GM19455 (cell line): ENCODE data around the gene DIDO1.
A peak's percentile ranks its signal among the peaks of the same experiment; 100 is the strongest.

Experiments used
- ATAC-seq: cut with Tn5 transposase; IDR thresholded peaks from one replicate; pipeline ENCODE4 v1.9.1; 2021; ENCODE audit not compliant: unreplicated experiment

Gene DIDO1

DNA sequence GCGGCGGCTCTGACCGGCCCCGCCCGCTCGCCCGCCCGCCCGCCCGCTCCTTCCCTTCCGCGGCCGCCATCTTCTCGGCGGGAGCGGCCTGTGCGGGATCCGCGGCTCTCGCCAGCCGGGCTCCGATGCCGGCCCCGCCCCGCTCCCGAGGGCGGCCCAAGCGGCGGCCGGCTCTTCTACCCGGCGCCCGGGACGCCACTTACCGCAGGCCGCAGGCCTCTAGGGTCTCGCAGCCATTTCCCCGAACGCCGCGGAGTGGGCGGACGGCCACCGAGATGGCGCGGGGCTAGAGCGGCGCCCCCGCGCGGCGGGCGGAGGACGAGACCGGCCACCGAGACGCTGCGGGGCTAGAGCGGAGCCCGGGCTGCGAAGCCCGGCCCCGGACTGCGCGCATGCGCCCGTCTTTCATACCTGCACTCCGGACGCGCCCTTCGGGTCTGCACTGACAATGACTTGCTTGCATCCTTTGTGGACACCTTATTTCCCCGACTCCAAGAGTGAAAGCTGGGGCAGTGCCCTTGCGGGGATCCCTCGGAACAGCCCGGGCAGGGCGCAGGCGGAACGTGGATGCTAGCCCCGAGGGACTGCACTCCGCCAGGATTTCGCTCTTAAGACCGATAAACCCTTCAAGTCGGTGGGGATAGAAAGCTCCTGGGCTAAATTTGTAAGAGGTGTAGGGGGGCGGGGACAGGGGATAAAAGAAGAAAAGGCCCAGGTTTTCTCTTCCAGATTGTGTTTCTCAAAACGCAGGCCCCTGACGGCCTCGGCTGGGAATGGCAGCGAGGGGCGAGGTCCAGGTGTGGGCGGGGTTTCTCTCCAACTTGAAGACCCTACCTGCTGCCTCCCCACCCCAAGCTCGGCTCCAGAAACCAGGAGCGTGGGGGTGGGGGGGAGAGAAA is at the start of gene DIDO1:
Gene DIDO1, minus strand, starts transcription at position 277 of the 899 bp plus-strand sequence.
- peak; percentile 66 for ATAC-seq

- ATAC-seq: no peak
Measured at GRCh38 chr20:62975251-62975760, 49.0 kb upstream of the DIDO1 start.

DNA sequence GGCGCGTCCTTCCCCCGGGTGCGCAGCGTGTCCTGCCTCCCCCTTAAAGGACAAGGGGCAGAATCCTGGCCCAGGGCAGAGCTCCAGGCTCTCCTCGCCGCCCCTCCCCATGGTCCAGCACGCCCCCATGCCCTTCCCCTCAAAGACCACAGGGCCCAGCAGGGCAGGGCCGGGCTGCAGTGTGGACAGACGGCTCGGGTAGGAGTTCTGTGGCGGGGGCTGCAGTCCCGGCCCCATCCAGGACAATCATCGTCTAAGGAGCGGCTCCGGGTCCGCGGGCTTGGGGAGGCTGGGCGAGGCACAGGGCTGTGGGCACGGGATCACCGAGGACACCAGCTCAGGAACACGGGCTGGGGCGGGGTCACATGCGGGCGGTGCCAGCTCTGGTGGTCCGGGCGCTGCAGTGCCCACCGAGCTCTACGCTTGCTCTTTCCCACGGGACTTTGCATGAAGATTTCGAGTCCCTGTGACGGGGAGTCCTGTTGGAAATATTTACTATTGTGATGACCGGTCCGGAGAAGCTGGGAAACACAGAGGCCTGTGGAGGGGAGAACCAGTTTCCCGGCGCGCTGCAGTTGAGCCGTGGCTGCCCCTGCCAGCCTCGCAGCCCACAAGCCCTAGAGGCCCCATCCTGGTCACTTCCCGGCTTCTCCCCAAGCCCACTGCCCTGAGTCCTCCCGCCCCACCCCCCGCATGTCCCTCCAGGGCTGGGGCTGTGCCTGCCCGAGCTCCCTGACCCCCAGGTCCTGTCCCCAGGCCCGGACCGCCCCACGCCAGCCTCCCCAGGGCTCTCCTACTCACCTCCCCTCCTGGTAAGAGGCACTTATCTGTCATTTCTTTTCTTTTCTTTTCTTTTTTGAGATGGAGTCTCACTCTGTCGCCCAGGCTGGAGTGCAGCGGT is 46.8 kb upstream of the DIDO1 start:
- no peak for ATAC-seq

GRCh38 chr20:62971950-62972844 is 45.9 kb upstream of the DIDO1 start:
- peak; percentile 48 for ATAC-seq

GRCh38 chr20:62971211-62971949 is 45.1 kb upstream of the DIDO1 start:
- no peak for ATAC-seq

DNA sequence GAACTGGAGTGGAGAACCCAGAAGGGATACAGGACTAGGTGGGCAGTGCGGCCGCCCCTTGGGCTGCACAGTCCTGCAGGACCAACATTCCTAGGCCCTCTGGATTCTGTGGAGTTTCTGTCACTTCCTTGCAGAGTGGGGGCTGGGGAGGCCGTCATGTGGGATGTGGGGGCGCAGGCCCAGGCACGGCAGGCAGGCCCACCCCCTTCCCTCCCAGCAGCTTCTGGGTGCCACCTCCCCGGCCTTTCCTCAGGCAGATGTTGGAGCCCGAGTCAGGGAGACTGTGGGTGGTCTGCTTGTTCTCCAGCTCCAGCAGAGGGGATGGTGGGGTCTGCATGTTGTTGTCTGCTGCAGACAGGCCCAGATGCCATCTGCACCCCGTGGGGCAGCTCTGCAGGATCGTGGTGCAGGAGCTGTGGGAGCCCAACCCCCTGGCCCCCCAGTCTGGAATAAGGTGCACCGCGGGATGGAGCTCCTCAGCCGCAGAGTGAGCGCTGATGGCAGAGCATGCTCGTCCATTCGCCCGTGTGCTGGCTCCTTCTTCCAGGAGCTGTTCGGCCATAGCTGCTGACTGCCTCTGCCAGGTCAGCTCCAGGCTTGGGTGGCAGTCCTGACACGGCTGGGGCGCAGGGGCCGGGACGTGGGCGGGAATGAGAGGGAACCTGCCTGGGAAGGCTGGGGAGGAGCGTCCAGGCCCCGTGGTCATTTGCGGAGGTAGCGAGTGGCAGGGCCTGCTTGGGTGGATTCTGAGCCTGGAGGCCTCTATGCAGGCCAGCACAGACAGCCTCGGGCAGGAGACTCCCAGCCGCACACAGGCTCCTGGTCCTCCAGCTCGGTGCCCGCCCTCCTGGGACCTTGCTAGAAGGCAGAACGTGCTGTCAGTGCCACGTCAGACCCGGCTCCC is 44.3 kb upstream of the DIDO1 start:
- ATAC-seq: no peak

DNA sequence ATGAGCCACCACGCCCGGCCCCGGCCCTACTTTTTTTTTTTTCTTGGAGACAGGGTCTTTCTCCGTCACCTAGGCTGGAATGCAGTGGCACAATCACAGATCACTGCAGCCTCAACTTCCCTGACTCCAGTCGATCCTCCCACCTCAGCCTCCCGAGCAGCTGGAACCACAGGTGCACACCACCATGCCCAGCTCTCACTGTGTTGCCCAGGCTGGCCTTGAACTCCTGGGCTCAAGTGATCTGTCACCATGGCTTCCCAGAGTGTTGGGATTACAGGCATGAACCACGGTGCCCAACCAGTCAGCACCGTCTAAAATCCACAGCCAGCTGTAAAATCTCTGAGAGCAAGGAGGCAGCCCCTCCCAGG is 43.6 kb upstream of the DIDO1 start:
- ATAC-seq: no peak

GRCh38 chr20:62969179-62969760 is 43.0 kb upstream of the DIDO1 start:
- no peak for ATAC-seq

DNA sequence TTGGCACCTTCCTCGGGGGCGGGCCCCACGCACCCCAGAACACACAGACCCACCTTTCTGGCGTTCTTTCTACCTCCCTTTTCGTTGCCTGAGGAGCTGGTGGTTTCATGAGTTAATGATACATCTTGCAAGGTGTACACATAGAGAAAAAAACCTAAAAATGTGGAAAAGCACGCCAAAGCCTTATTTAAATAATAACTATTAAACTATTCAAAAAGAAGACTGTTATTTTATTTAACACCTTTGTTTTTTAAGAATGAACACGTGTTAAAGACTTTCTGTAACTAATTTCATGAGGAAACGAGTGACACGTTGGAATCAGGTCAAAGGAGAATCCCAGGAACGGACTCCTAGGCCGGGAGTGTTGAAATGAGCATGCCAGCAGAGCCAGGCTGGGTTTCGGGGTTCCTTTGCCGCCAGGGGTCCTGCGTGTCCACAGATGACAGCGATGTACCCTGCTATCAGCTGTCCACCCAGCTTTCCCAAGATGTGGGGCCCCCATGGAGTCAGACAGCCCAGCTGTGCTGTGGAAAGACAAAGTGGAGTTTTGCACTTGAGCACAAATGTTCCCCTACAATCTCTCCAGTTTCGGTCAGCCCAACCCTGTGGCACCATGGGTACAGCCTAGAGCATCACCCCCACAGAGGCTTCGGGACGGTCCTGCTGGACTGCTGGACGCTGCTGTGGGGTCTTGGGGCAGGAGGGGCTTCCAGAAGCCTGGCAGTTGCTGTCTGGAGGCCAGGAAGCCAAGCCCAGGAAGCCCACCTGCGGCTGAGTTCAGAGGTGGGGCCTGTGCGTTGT is 42.3 kb upstream of the DIDO1 start:
- ATAC-seq: no peak

DNA sequence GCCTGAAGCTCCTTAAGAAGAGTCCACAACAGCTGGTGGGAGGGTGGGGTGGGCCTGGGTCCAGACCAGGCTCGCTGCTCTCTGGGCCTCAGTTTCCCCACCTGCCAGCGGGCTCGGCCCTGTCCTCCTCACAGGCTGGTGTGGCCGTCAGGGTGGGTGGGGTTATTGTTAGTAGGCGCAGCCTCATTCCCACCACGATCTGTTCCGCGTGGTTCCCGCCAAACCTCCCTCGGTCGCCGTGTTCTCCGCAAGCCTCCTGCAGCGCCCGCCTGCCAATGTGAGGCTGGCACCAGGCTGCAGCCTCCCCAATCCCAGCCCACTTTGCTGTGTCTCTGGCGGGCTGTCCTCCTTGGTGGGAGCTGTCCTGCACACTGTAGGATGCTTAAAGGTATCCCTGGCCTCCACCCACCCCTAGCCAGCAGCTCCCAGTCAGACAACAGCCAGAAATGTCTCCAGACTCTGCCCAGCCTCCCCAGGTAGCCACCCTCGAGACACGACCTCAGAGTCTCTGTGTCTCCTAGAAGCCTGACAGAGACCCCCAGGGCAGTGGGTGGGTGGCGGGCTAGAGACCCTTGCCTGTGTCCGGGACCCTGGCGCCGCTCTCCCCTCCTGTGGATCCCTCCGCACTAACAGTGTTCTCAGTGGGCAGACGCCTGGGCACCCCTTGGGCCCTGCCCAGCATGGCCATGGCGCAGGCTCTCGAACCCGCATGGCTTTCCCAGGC is 41.5 kb upstream of the DIDO1 start:
- no peak for ATAC-seq

- ATAC-seq: no peak
Measured at GRCh38 chr20:62967149-62967501, 40.8 kb upstream of the DIDO1 start.

GRCh38 chr20:62966212-62967148 is 40.2 kb upstream of the DIDO1 start:
- ATAC-seq: no peak

GRCh38 chr20:62965363-62965771 is 39.1 kb upstream of the DIDO1 start:
- no peak for ATAC-seq

GRCh38 chr20:62964700-62965099 is 38.4 kb upstream of the DIDO1 start:
- ATAC-seq: no peak

DNA sequence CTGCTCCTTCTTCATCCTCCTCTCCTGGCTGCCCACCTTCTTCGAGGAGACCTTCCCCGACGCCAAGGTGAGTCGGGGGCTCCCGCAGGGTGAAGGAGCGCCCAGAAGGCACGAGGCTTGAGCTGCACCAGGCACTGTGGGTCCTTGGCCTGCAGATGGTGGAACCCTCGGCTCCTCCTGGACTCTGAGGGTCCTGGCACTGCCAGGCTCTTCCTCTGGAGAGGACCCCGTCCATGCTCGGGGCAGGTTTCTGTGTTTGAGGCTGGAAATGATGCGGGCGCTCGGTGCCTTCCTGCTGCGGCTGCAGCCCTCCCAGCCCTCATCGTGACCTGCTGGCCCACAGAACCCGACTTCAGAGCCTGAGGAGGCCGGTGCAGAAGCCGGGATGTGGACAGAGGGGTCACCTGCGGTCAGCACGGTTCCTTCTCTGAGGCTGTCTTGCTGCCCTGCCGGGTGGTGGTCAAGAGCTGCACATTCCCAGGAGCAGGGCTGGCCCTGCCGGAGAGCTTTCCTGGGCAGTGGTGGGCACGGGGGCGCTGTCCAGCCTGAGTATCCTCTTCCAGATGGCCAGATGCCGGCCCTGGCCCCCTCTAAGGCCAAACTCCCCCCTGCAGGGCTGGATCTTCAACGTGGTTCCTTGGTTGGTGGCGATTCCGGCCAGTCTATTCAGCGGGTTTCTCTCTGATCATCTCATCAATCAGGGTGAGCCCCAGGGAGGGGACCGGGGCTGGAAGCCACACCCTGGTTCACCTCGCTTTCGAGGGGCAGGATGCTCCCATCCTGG is 37.5 kb upstream of the DIDO1 start:
- no peak for ATAC-seq
